DOHH2 (cell line): ENCODE measurements around the gene SNX13.

Source experiments
- H3F3A ChIP-seq: fragments of 200-600 bp; sonication (generic), shearing (Covaris generic); 2 replicates; pipeline ENCODE4 v1.6.0; 2016; ENCODE audit warnings: antibody characterized with exemption, mild to moderate bottlenecking; ENCODE audit not compliant: control insufficient read depth, insufficient read depth
- H3K27ac ChIP-seq: fragments of 200-600 bp; sonication (generic); 2 replicates; pipeline ENCODE4 v1.5.1; 2014; ENCODE audit warnings: low read depth, mild to moderate bottlenecking, low read length, moderate library complexity
- H3K27me3 ChIP-seq: fragments of 200-600 bp; sonication (generic); 2 replicates; pipeline ENCODE4 v1.6.1; 2014; ENCODE audit warnings: mild to moderate bottlenecking, low read length, mixed read lengths; ENCODE audit not compliant: control insufficient read depth
- H3K36me3 ChIP-seq: fragments of 200-600 bp; sonication (generic); 2 replicates; pipeline ENCODE4 v1.6.1; 2014; ENCODE audit warnings: mild to moderate bottlenecking, low read length, moderate library complexity, mixed read lengths; ENCODE audit not compliant: control insufficient read depth
- H3K4me1 ChIP-seq: fragments of 200-600 bp; sonication (generic); 2 replicates; pipeline ENCODE4 v1.6.1; 2014; ENCODE audit warnings: mild to moderate bottlenecking, low read length, mixed read lengths; ENCODE audit not compliant: control insufficient read depth
- H3K4me2 ChIP-seq: fragments of 200-600 bp; sonication (generic); 2 replicates; pipeline ENCODE4 v1.6.0; 2014; ENCODE audit warnings: mild to moderate bottlenecking, low read length, moderate library complexity
- H3K4me3 ChIP-seq: fragments of 200-600 bp; sonication (generic); 2 replicates; pipeline ENCODE4 v1.5.1; 2014; ENCODE audit warnings: mild to moderate bottlenecking, low read length, mixed read lengths
- H3K79me2 ChIP-seq: fragments of 200-600 bp; sonication (generic); 2 replicates; pipeline ENCODE4 v1.6.1; 2014; ENCODE audit warnings: mild to moderate bottlenecking, low read length, mixed read lengths; ENCODE audit not compliant: control insufficient read depth
- H3K9me2 ChIP-seq: fragments of 200-600 bp; sonication (generic); replicated peaks from 2 replicates; pipeline ENCODE4 v1.6.1; 2014; ENCODE audit warnings: mild to moderate bottlenecking, low read length, mixed read lengths; ENCODE audit not compliant: control insufficient read depth
- H3K9me3 ChIP-seq: fragments of 200-600 bp; sonication (generic); 2 replicates; pipeline ENCODE4 v1.6.1; 2014; ENCODE audit warnings: antibody characterized with exemption, low read length, mixed read lengths; ENCODE audit not compliant: control insufficient read depth, insufficient read depth
- H4K20me1 ChIP-seq: fragments of 200-600 bp; sonication (generic); 2 replicates; pipeline ENCODE4 v1.6.0; 2014; ENCODE audit warnings: low read depth, mild to moderate bottlenecking, antibody characterized with exemption, low read length, moderate library complexity; ENCODE audit not compliant: control insufficient read depth, insufficient read depth
- EZH2phosphoT487 ChIP-seq: fragments of 200-600 bp; sonication (generic); IDR thresholded peaks from 2 replicates; pipeline ENCODE4 v1.6.1; 2017; ENCODE audit warnings: borderline replicate concordance, mild to moderate bottlenecking, antibody characterized with exemption, low read length, moderate library complexity, mixed read lengths
- TF ChIP-seq, protein P1 (sequence below): fragments of 200-600 bp; sonication (generic); IDR thresholded peaks from one replicate; pipeline ENCODE4 v1.5.1; 2014; ENCODE audit warnings: antibody characterized with exemption, mild to moderate bottlenecking, low read depth, low read length; ENCODE audit not compliant: poor library complexity, severe bottlenecking

SNX13 gene

GRCh38 chr7:17971411-17971810, 31.1 kb upstream of the SNX13 start:
- Histone ChIP-seq H3F3A (no peaks in the 10 kb centered on the region), H3K4me2 (no peak overlapping the region), H3K9me3 (no peaks in the 10 kb centered on the region), H3K9me2 (no peaks in the 10 kb centered on the region), H3K4me3 (no peak overlapping the region), H3K27me3 (peaks cover 3% of the 10 kb centered on the region), H4K20me1 (no peaks in the 10 kb centered on the region), H3K27ac (no peak overlapping the region), H3K79me2 (no peaks in the 10 kb centered on the region), H3K4me1 (no peaks in the 10 kb centered on the region), H3K36me3 (no peaks in the 10 kb centered on the region)
- TF ChIP-seq, protein P1, sequence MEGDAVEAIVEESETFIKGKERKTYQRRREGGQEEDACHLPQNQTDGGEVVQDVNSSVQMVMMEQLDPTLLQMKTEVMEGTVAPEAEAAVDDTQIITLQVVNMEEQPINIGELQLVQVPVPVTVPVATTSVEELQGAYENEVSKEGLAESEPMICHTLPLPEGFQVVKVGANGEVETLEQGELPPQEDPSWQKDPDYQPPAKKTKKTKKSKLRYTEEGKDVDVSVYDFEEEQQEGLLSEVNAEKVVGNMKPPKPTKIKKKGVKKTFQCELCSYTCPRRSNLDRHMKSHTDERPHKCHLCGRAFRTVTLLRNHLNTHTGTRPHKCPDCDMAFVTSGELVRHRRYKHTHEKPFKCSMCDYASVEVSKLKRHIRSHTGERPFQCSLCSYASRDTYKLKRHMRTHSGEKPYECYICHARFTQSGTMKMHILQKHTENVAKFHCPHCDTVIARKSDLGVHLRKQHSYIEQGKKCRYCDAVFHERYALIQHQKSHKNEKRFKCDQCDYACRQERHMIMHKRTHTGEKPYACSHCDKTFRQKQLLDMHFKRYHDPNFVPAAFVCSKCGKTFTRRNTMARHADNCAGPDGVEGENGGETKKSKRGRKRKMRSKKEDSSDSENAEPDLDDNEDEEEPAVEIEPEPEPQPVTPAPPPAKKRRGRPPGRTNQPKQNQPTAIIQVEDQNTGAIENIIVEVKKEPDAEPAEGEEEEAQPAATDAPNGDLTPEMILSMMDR = no peak
- no peak for TF ChIP-seq EZH2phosphoT487

DNA sequence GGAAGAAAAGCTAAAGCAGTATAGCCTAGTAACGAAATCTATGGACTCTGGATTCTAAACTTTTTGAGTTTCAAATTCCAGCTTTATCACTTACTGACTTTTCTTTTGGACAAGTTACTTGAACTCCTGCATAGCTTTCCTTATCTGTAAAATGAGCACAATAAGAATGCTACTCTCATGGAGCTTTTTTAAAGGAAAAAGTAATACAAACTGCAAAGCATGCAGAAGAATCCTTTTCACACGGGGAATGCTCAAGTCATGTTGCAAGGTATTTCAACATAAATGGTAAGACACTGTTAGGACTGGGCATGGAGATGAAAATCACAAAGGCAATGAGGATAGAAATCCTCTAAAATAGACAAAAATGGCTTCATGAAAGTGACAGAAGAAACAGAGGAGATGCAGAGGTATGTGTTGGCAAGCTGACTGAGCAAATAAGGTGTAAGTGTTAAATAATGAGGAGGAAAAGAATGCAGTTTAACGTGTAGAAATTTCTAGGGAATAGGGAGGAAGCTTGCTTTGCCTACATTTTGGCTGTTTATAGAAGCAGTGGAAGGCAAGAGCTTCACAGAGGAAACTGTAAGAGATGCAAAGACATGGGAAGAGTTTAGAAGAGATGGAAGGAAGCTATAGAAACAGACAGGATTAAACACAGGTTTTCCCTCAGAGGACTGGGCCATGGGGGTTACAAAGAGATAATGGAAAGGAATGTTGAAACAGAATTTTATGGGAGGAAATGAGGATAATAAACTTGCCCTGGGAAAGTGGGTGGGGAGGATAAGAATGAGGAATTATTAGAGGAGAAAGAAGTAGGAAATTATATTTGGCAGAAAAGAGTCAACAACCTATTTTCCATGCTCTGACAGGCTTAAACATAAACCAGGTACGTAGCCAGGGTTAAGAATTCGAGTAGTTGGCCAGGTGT, 28.8 kb upstream of the SNX13 start:
- no peaks in the 10 kb centered on the region for H3K9me2 ChIP-seq
- no peaks in the 10 kb centered on the region for H4K20me1 ChIP-seq
- H3K4me2 ChIP-seq = no peak overlapping the region
- H3K9me3 ChIP-seq = no peaks in the 10 kb centered on the region
- no peaks in the 10 kb centered on the region for H3K4me1 ChIP-seq
- TF ChIP-seq, protein P1 = no peak
- H3K4me3 ChIP-seq = no peak overlapping the region
- peaks cover 6% of the 10 kb centered on the region for H3K27me3 ChIP-seq
- no peaks in the 10 kb centered on the region for H3F3A ChIP-seq
- H3K79me2 ChIP-seq = no peaks in the 10 kb centered on the region
- H3K36me3 ChIP-seq = no peaks in the 10 kb centered on the region
- no peak overlapping the region for H3K27ac ChIP-seq

- H3F3A ChIP-seq = no peaks in the 10 kb centered on the region
- H3K79me2 ChIP-seq = no peaks in the 10 kb centered on the region
- no peaks in the 10 kb centered on the region for H3K36me3 ChIP-seq
- H3K27me3 ChIP-seq = peaks cover 6% of the 10 kb centered on the region
- H4K20me1 ChIP-seq = no peaks in the 10 kb centered on the region
- no peaks in the 10 kb centered on the region for H3K9me3 ChIP-seq
- no peak overlapping the region for H3K4me2 ChIP-seq
- H3K27ac ChIP-seq = no peak overlapping the region
- H3K4me1 ChIP-seq = no peaks in the 10 kb centered on the region
- H3K9me2 ChIP-seq = no peaks in the 10 kb centered on the region
- H3K4me3 ChIP-seq = no peak overlapping the region
- TF ChIP-seq EZH2phosphoT487 = no peak
- TF ChIP-seq, protein P1 = no peak
Measured at GRCh38 chr7:17966706-17967105, 26.4 kb upstream of the SNX13 start.
